ENCODE measurements around the gene YEATS2.

YEATS2 gene

GRCh38 chr3:183845090-183845489, 147.5 kb downstream of the YEATS2 start:
- DNase-seq: no peak

- no peak for DNase-seq
Observed at GRCh38 chr3:183845608-183846288, 148.2 kb downstream of the YEATS2 start.

DNA sequence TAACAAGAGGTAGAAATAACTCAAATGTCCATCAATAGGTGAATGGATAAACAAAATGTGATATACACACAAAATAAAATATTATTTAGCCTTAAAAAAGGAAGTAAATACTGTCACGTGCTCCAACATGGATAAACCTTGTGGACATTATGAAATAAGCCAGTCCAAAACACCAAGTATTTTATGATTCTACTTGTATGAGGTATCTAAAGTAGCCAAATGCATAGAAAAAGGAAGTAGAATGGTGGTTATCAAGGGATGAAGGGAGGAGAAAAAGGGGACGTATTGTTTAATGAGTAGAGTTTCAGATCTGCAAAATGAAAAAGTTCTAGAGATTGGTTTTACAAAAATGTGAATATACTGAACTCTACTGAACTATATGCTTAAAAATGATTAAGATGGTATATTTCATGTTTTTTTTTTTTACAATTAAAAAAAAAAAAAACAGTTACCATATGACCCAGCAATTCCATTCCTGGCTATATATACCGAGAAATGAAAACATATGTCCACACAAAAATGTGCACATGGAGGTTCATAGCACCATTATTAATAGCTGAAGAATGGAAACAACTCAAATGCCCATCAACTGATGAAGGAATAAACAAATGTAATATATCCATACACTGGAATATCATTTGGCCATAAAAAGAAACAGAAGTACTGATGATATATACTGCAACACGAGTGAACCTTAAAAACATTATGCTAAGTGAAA, 156.9 kb downstream of the YEATS2 start:
- no peak for DNase-seq

DNA sequence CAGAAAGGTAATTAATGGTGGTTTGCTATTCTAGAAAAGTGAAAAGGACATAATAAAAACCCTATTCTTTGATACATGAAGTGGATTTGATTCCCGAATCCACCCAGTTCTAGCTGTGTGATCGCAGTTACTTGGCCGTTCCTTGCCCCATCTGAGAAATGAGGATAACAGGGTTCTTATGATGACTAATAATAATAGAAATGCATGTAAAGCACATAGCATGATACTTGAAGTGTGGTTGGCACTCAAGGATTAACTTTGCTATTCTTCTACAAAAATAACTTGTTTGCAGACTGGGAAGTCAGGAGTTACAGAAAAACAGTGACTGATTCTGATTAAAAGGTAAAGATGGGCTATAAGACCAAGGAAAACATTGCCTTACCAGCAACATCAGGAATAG, 160.3 kb downstream of the YEATS2 start:
- no peak for DNase-seq

Data from NCI-H2081 (cell line).